Spleen (tissue), 11 donors: ENCODE data around the gene XPNPEP1. TPM values are rescaled to one million over a fixed set of nuclear protein-coding genes. Genes with fewer than 3 reads are reported as not detected.

Experiments used
- DNase-seq: peaks from one replicate; pipeline ENCODE4 v3.0.0-alpha.2; 2020
- H3K27ac ChIP-seq, 8 donors: fragments of 200-600 bp; sonication (generic) in 7 of 8; 1 replicate in 4 of 8; 2 replicates in 4 of 8; pipeline versions ENCODE4 v1.5.0 to v1.8.0; 2016 to 2021; ENCODE audit warnings: inconsistent platforms in 4 of 8, mild to moderate bottlenecking in 4 of 8, moderate library complexity in 1 of 8
- H3K27me3 ChIP-seq, 7 donors: fragments of 200-600 bp; sonication (generic) in 6 of 7; replicated peaks in 1 of 7; 1 replicate in 4 of 7; 2 replicates in 3 of 7; pipeline versions ENCODE4 v1.5.0 to v1.8.0; 2016 to 2021; ENCODE audit warnings: inconsistent platforms in 3 of 7, mild to moderate bottlenecking in 1 of 7
- H3K36me3 ChIP-seq, 6 donors: fragments of 200-600 bp; sonication (generic) in 5 of 6; 1 replicate in 4 of 6; 2 replicates in 2 of 6; pipeline versions ENCODE4 v1.5.0 to v1.8.0; 2016 to 2021; ENCODE audit warnings: inconsistent platforms in 2 of 6
- H3K4me1 ChIP-seq, 6 donors: fragments of 200-600 bp; sonication (generic) in 5 of 6; 1 replicate in 3 of 6; 2 replicates in 3 of 6; pipeline versions ENCODE4 v1.5.0 to v1.8.0; 2016 to 2021; ENCODE audit warnings: inconsistent platforms in 3 of 6
- H3K4me3 ChIP-seq, 8 donors: fragments of 200-600 bp; sonication (generic) in 7 of 8; 1 replicate in 4 of 8; 2 replicates in 4 of 8; pipeline versions ENCODE4 v1.5.0 to v1.8.0; 2016 to 2021; ENCODE audit warnings: inconsistent platforms in 4 of 8, mild to moderate bottlenecking in 4 of 8, moderate library complexity in 2 of 8
- H3K9me3 ChIP-seq, 8 donors: fragments of 200-600 bp; sonication (generic) in 7 of 8; 1 replicate in 4 of 8; 2 replicates in 4 of 8; pipeline versions ENCODE4 v1.5.0 to v1.8.0; 2016 to 2021; ENCODE audit warnings: inconsistent platforms in 4 of 8
- CTCF ChIP-seq, 11 experiments: fragments of 200-600 bp in 7 of 11; fragments of 450-650 bp in 4 of 11; sonication (generic) in 4 of 11; IDR thresholded peaks in 8 of 11; conservative IDR thresholded peaks in 3 of 11; 1 replicate in 7 of 11; 2 replicates in 4 of 11; pipeline versions ENCODE4 v1.4.0 to v1.8.0; 2016 to 2021; ENCODE audit warnings: antibody characterized with exemption in 11 of 11, inconsistent platforms in 4 of 11, mild to moderate bottlenecking in 1 of 11
- POLR2A ChIP-seq, 3 donors: fragments of 450-650 bp; IDR thresholded peaks; one replicate each; pipeline ENCODE4 v1.5.1; 2017; ENCODE audit warnings: antibody characterized with exemption in 3 of 3, mild to moderate bottlenecking in 1 of 3
- POLR2AphosphoS5 ChIP-seq, 3 donors: sonication (generic); formaldehyde crosslinking; IDR thresholded peaks; one replicate each; pipeline ENCODE4 v1.5.1; 2017; ENCODE audit warnings: antibody characterized with exemption in 3 of 3
- WGBS, 5 donors: extraction: QIAGEN DNeasy Blood & Tissue Kit in 3 of 5; methylation state at CpG; one replicate each; pipeline versions ENCODE4 v1.1.5 to v1.1.7; 2013 to 2018; 5-methylcytosine and 5-hydroxymethylcytosine counted together
- intact Hi-C: fragments of 100-400 bp; cut with DNase I; formaldehyde crosslinking; loops from one replicate; pipeline ENCODE4 v1.15.0; 2023; ENCODE audit warnings: low total_unique reads
- polyA plus RNA-seq, 3 donors: library from polyadenylated mRNA; stranded (reverse); fragments of 200-250 nt; gene quantifications; one replicate each; pipeline ENCODE4 v1.2.1, GENCODE V29; 2013
- total RNA-seq, 7 donors: library from RNA; depleted of rRNA in 3 of 7; stranded (reverse); fragments of >200 nt in 3 of 7; fragmentation: NEBNext Ultra II Directional in 4 of 7; extraction: Animal tissue kit (Norgen Biotek cat#: 25700) in 4 of 7; gene quantifications; one replicate each; pipeline versions ENCODE4 v1.1.0 to v1.2.1, GENCODE V29; 2016 to 2021
- donor health status: healthy with polysubstance abuse.
- donor health status: DM: no; HTN: no; CAD: no; lungs with moderate emphysema.
- donor health status: DM: no; HTN: no; CAD: no.
- donor health status: Bipolar disorder and iron deficiency.
- donor health status: healthy.
- donor health status: DM: no; HTN: no; CAD: no.
- donor health status: DM: yes; HTN: yes; CAD: no.

The XPNPEP1 gene
- total and polyA plus RNA-seq, 10 donors: 23.1 to 97.1 (median 63.7) TPM

DNA sequence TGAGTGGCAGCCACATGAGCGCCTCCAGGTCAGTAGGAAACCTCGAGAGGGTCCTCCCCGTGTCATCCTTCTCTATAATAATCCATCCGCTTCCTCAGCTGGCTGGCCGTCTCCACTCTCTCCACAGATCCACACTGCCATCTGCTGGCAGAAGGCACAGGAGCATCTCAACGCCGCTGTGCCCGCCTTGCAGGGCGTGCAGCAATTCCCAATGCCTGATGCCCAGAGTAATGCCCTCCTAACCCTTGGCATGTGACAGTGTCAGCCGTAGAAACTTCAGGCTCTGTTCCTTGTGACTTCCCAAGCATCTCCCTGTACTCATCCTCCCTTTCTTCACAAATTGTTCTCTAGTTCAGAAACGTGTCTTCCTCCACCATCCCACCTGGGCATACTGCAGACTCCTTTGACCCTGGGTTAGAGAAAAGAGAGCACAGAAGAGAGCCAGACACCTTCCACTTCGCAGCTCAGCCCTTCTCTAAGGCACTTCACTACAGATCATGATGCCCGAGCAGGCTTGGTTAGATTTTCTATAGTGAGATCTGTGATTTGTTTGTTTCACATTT lies 70.8 kb downstream of the XPNPEP1 start:
- peak; percentile 90 for DNase-seq
- Histone ChIP-seq H3K4me1 (peaks cover 0 to 11% (median 7%) of the 10 kb centered on the region in 6 donors), H3K9me3 (no peaks in the 10 kb centered on the region), H3K36me3 (no peaks in the 10 kb centered on the region), H3K27ac (no peak overlapping the region), H3K4me3 (no peak overlapping the region), H3K27me3 (no peaks in the 10 kb centered on the region)
- TF ChIP-seq POLR2AphosphoS5 (IDR thresholded peaks at IDR 0.05): peak in 2 of 3 donors; percentile 13 to 31
- TF ChIP-seq POLR2A (IDR thresholded peaks at IDR 0.05): no peak
- TF ChIP-seq CTCF (IDR thresholded peaks at IDR 0.05 in 8 of 11, conservative IDR thresholded peaks at IDR 0.05 in 3 of 11): peak; percentile 58 to 95 (median 84)
- WGBS, 5 donors: 9 to 11% (median 10%) methylated on average over 13 of the region's 13 CpGs
- intact Hi-C loops: no loop called here

GRCh38 chr10:109851616-109852474 lies 71.5 kb downstream of the XPNPEP1 start:
- WGBS, 5 donors: 51 to 54% (median 52%) methylated on average over 10 of the region's 10 CpGs
- no peaks in the 10 kb centered on the region for H3K9me3 ChIP-seq
- no peak overlapping the region for H3K27ac ChIP-seq
- peaks cover 0 to 11% (median 7%) of the 10 kb centered on the region in 6 donors for H3K4me1 ChIP-seq
- no peak overlapping the region for H3K4me3 ChIP-seq
- DNase-seq: no peak
- intact Hi-C loops: no loop called here
- TF ChIP-seq POLR2AphosphoS5 (IDR thresholded peaks at IDR 0.05) (no peak), POLR2A (IDR thresholded peaks at IDR 0.05) (no peak), CTCF (IDR thresholded peaks at IDR 0.05 in 8 of 11, conservative IDR thresholded peaks at IDR 0.05 in 3 of 11) (no peak)
- no peaks in the 10 kb centered on the region for H3K27me3 ChIP-seq
- no peaks in the 10 kb centered on the region for H3K36me3 ChIP-seq

DNA sequence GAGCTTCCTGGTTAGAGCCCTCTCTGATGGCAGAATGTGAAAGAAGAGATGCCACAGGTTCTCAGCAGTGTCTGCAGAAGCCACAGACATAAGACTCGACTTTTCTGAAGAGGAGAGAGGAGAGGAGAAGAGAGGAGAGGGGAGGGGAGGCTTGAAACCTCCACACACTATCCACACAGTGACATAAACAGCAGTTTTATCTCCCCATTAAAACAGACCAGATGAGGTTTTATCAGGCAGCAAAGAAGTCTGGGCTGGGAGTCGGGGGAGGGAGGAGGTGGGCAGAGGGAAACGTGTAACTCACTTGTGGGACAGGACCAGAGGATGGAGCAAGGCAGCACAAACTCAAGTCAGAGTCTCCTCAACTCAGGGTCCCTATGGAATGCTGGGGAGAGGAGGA lies 76.5 kb downstream of the XPNPEP1 start:
- WGBS, 5 donors: 30 to 50% (median 39%) methylated on average over 3 of the region's 3 CpGs
- H3K9me3 ChIP-seq: no peaks in the 10 kb centered on the region
- TF ChIP-seq POLR2A (IDR thresholded peaks at IDR 0.05): no peak
- TF ChIP-seq CTCF (IDR thresholded peaks at IDR 0.05 in 8 of 11, conservative IDR thresholded peaks at IDR 0.05 in 3 of 11): no peak
- no peak for TF ChIP-seq POLR2AphosphoS5 (IDR thresholded peaks at IDR 0.05)
- peaks cover 0 to 22% (median 0%) of the 10 kb centered on the region in 7 donors for H3K27me3 ChIP-seq
- peaks cover 0 to 1% (median 0%) of the 10 kb centered on the region in 6 donors for H3K4me1 ChIP-seq
- intact Hi-C loops: no loop called here
- no peak for DNase-seq
- H3K27ac ChIP-seq: no peak overlapping the region
- no peak overlapping the region for H3K4me3 ChIP-seq
- H3K36me3 ChIP-seq: no peaks in the 10 kb centered on the region

GRCh38 chr10:109845308-109845707 lies 78.0 kb downstream of the XPNPEP1 start:
- intact Hi-C loops: no loop called here
- no peak for DNase-seq

More at GRCh38 chr10:109845308-109845707, 78.0 kb downstream of the XPNPEP1 start:
- Histone ChIP-seq H3K4me3 (no peak overlapping the region), H3K36me3 (no peaks in the 10 kb centered on the region), H3K27ac (no peak overlapping the region), H3K9me3 (no peaks in the 10 kb centered on the region), H3K4me1 (no peaks in the 10 kb centered on the region), H3K27me3 (peaks cover 0 to 22% (median 0%) of the 10 kb centered on the region in 7 donors)
- 83 to 93% (median 88%) methylated on average over 5 of the region's 5 CpGs for WGBS, 5 donors
- TF ChIP-seq POLR2AphosphoS5 (IDR thresholded peaks at IDR 0.05) (no peak), CTCF (IDR thresholded peaks at IDR 0.05 in 8 of 11, conservative IDR thresholded peaks at IDR 0.05 in 3 of 11) (no peak), POLR2A (IDR thresholded peaks at IDR 0.05) (no peak)
